ENCODE results near the gene FOCAD. TPM values are rescaled to one million over a fixed set of nuclear protein-coding genes. Genes with fewer than 3 reads are reported as not detected.
A peak's percentile ranks its signal among the peaks of the same experiment; 100 is the strongest.

Gene FOCAD
- total and polyA plus RNA-seq, 2 donors (not counting 1 experiment from before 2014, with no cell fraction given), result 4.0 to 10.1 TPM

- Histone ChIP-seq H3K36me3 (replicated peaks in 1 of 2; ENCODE audit: control extremely low read depth in 1 of 2, control insufficient read depth in 1 of 2, extremely low read depth in 1 of 2, insufficient read depth in 2 of 2, low read length in 1 of 2) (no peaks in the 10 kb centered on the region), H3K27me3 (replicated peaks in 1 of 4; ENCODE audit: control extremely low read depth in 1 of 4, control insufficient read depth in 3 of 4, insufficient read depth in 4 of 4, low read length in 3 of 4) (peaks cover 0 to 29% (median 11%) of the 10 kb centered on the region in 4 experiments), H3K27ac (ENCODE audit: low read length in 2 of 2) (no peak overlapping the region), H3K9ac (ENCODE audit: low read length) (no peak overlapping the region), H2AFZ (ENCODE audit: insufficient read depth, low read depth, low read length, poor library complexity, severe bottlenecking) (no peak overlapping the region), H4K20me1 (ENCODE audit: control insufficient read depth, insufficient read depth, low read length, poor library complexity, severe bottlenecking) (no peaks in the 10 kb centered on the region), H3K4me2 (replicated peaks; ENCODE audit: low read depth, low read length, poor library complexity, severe bottlenecking) (peak overlapping the region; percentile 30), H3K9me3 (ENCODE audit: control extremely low read depth in 1 of 3, control insufficient read depth in 2 of 3, insufficient read depth in 1 of 3, low read length in 2 of 3) (no peaks in the 10 kb centered on the region), H3K4me3 (ENCODE audit: control extremely low read depth in 1 of 5, extremely low read depth in 1 of 5, insufficient read depth in 1 of 5, low read depth in 2 of 5, low read length in 4 of 5) (no peak overlapping the region), H3K4me1 (ENCODE audit: control insufficient read depth in 2 of 2, insufficient read depth in 2 of 2, low read length in 2 of 2) (peaks cover 6 to 8% of the 10 kb centered on the region in 2 donors), H3K79me2 (ENCODE audit: control insufficient read depth, insufficient read depth, low read length) (no peaks in the 10 kb centered on the region)
- CTCF ChIA-PET, result interaction anchor here (0.8 to 1.2 kb wide), 2 partner anchors 14 to 301 kb away, joined by 3 read pairs; no protein-coding TSS in a partner anchor
- intact Hi-C loops (cut with micrococcal nuclease), result loop anchor here (5.0 kb wide), 1 partner anchor 42 kb away; the partner anchor contains the start of gene FOCAD
- H3K4me1 Mint-ChIP-seq, result peaks cover 8% of the 10 kb centered on the region
- peak; percentile 63 for DNase-seq
- POLR2A ChIA-PET, result no interaction called here
- peaks cover 44% of the 10 kb centered on the region for H3K27me3 Mint-ChIP-seq
- H3K4me3 Mint-ChIP-seq, result no peak overlapping the region
- H3K9me3 Mint-ChIP-seq (ENCODE audit: insufficient read depth), result no peaks in the 10 kb centered on the region
- 6% methylated on average over 4 of the region's 7 CpGs for WGBS (ENCODE audit: insufficient coverage)
- ATAC-seq (ENCODE audit: low read depth), result peak; percentile 77
- H3K27ac Mint-ChIP-seq, result no peak overlapping the region
- TF ChIP-seq, protein P1, sequence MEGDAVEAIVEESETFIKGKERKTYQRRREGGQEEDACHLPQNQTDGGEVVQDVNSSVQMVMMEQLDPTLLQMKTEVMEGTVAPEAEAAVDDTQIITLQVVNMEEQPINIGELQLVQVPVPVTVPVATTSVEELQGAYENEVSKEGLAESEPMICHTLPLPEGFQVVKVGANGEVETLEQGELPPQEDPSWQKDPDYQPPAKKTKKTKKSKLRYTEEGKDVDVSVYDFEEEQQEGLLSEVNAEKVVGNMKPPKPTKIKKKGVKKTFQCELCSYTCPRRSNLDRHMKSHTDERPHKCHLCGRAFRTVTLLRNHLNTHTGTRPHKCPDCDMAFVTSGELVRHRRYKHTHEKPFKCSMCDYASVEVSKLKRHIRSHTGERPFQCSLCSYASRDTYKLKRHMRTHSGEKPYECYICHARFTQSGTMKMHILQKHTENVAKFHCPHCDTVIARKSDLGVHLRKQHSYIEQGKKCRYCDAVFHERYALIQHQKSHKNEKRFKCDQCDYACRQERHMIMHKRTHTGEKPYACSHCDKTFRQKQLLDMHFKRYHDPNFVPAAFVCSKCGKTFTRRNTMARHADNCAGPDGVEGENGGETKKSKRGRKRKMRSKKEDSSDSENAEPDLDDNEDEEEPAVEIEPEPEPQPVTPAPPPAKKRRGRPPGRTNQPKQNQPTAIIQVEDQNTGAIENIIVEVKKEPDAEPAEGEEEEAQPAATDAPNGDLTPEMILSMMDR (IDR thresholded peaks at IDR 0.05), result no peak
- no peak for TF ChIP-seq EZH2 (IDR thresholded peaks at IDR 0.05; ENCODE audit: borderline replicate concordance, insufficient read depth, low read depth, low read length, poor library complexity, severe bottlenecking)
These were observed 43.5 kb upstream of the FOCAD start for GRCh38 chr9:20640331-20641187.

- no peaks in the 10 kb centered on the region for H3K36me3 ChIP-seq (replicated peaks in 1 of 2; ENCODE audit: control extremely low read depth in 1 of 2, control insufficient read depth in 1 of 2, extremely low read depth in 1 of 2, insufficient read depth in 2 of 2, low read length in 1 of 2)
- DNase-seq (no peak), ATAC-seq (ENCODE audit: low read depth) (no peak)
- H3K9ac ChIP-seq (ENCODE audit: low read length), result no peak overlapping the region
- intact Hi-C loops (cut with micrococcal nuclease), result loop anchor here (5.0 kb wide), 1 partner anchor 40 kb away; the partner anchor contains the start of gene FOCAD
- no peaks in the 10 kb centered on the region for H3K9me3 ChIP-seq (ENCODE audit: control extremely low read depth in 1 of 3, control insufficient read depth in 2 of 3, insufficient read depth in 1 of 3, low read length in 2 of 3)
- peaks cover 0 to 23% (median 13%) of the 10 kb centered on the region in 4 experiments for H3K27me3 ChIP-seq (replicated peaks in 1 of 4; ENCODE audit: control extremely low read depth in 1 of 4, control insufficient read depth in 3 of 4, insufficient read depth in 4 of 4, low read length in 3 of 4)
- H3K4me1 ChIP-seq (ENCODE audit: control insufficient read depth in 2 of 2, insufficient read depth in 2 of 2, low read length in 2 of 2), result peaks cover 6 to 8% of the 10 kb centered on the region in 2 donors
- no CpG with 5 or more reads among the region's 1 CpG for WGBS (ENCODE audit: insufficient coverage)
- POLR2A ChIA-PET, result no interaction called here
- H2AFZ ChIP-seq (ENCODE audit: insufficient read depth, low read depth, low read length, poor library complexity, severe bottlenecking), result no peak overlapping the region
- CTCF ChIA-PET, result interaction anchor here (0.8 kb wide), 1 partner anchor 17 kb away, joined by 3 read pairs; no protein-coding TSS in a partner anchor
- no peak overlapping the region for H3K4me2 ChIP-seq (replicated peaks; ENCODE audit: low read depth, low read length, poor library complexity, severe bottlenecking)
- Mint-ChIP-seq H3K27me3 (peaks cover 44% of the 10 kb centered on the region), H3K4me3 (no peak overlapping the region), H3K4me1 (peaks cover 8% of the 10 kb centered on the region), H3K27ac (no peak overlapping the region), H3K9me3 (ENCODE audit: insufficient read depth) (no peaks in the 10 kb centered on the region)
- H3K27ac ChIP-seq (ENCODE audit: low read length in 2 of 2), result no peak overlapping the region
- H3K4me3 ChIP-seq (ENCODE audit: control extremely low read depth in 1 of 5, extremely low read depth in 1 of 5, insufficient read depth in 1 of 5, low read depth in 2 of 5, low read length in 4 of 5), result no peak overlapping the region
- TF ChIP-seq, protein P1 (IDR thresholded peaks at IDR 0.05), result no peak
- TF ChIP-seq EZH2 (IDR thresholded peaks at IDR 0.05; ENCODE audit: borderline replicate concordance, insufficient read depth, low read depth, low read length, poor library complexity, severe bottlenecking), result no peak
- H4K20me1 ChIP-seq (ENCODE audit: control insufficient read depth, insufficient read depth, low read length, poor library complexity, severe bottlenecking), result no peaks in the 10 kb centered on the region
- no peaks in the 10 kb centered on the region for H3K79me2 ChIP-seq (ENCODE audit: control insufficient read depth, insufficient read depth, low read length)
These were observed 42.0 kb upstream of the FOCAD start for GRCh38 chr9:20642045-20642444.
